Epithelial cell of esophagus (primary cell): ENCODE data around the gene ASF1B.

Experiments used
- DNase-seq: peaks from one replicate; pipeline ENCODE4 v3.0.0; 2010; ENCODE audit warnings: low read depth
- H3K4me3 ChIP-seq: 2 replicates; pipeline ENCODE4 v1.5.1; 2011; ENCODE audit warnings: mild to moderate bottlenecking, low read length, control low read depth
- CTCF ChIP-seq: IDR thresholded peaks from 2 replicates; pipeline ENCODE4 v1.5.1; 2011; ENCODE audit warnings: low read depth, mild to moderate bottlenecking, low read length, control low read depth, inconsistent platforms; ENCODE audit not compliant: insufficient read depth; ENCODE audit errors: missing control alignments

The ASF1B gene

DNA sequence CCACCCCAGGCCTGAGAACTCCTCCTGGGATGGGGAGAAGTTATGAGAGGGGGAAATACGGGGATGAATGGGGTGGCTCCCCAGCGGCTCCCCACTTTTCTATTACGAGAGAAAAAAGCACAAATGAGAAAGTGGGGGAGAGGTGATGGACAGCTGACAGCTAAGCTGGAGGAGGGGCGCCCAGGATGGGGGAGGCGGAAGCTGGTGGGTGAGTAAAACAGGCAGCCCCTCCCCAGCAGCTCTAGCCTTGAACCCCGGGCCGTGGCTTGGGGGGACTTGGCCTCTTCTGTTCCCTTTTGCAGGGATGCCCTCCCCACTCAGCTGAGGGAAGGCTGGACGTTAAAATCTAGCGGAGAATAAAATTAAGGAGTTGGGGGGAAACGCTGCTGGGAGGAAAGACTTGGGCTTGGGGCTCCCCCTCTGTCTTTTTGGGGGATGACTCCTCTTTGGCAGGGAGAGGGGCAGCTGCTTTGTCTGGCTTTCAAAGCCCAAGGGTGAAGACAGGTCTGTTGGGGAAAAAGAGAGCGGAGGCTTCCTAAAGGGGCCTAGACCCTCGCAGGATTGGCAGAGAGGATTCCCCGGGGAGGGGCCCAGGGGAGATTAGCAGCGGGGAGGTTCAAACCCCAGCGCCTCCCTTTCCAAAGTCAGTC is 44.5 kb downstream of the ASF1B start:
- TF ChIP-seq CTCF = no peak
- H3K4me3 ChIP-seq = peak overlapping the region; percentile 78
- DNase-seq = no peak

- peak; percentile 40 for DNase-seq
- peak overlapping the region; percentile 78 for H3K4me3 ChIP-seq
- no peak for TF ChIP-seq CTCF
Observed at GRCh38 chr19:14091081-14091812, 45.1 kb downstream of the ASF1B start.

DNA sequence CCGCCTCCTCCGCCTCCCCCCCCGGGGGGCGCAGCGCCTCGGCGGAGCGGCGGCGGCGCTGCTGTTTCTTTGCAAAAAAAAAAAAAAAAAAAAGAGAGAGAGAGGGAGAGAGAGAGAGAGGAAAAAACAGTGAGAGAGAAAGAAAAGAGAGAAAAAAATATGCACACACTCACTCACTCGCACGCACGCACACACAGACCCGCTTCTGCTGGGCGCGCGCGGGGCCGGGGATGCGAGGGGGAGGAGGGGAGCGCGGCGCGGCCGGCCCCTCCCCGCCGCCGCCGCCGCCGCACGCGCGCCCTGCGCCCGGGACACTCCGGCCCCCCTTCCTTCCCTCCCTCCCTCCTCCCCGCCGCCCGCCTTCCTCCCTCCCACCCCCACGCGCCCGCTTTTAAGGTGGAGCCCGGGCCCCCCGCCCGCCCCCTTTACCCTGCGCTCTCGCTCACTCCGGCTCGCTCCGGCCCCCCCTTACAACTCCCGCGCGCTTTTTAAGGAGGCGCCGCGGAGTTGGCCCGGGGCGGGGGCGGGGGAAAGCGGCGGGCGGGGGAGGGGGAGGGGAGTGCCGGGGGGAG is 45.8 kb downstream of the ASF1B start, which contains the start of gene SAMD1:
SAMD1 (minus strand) TSS at position 243 of the 572 bp plus-strand sequence.
- peak within 1 kb of the TSS; percentile 78 for H3K4me3 ChIP-seq
- TF ChIP-seq CTCF = no peak
- peak; percentile 87 for DNase-seq

DNA sequence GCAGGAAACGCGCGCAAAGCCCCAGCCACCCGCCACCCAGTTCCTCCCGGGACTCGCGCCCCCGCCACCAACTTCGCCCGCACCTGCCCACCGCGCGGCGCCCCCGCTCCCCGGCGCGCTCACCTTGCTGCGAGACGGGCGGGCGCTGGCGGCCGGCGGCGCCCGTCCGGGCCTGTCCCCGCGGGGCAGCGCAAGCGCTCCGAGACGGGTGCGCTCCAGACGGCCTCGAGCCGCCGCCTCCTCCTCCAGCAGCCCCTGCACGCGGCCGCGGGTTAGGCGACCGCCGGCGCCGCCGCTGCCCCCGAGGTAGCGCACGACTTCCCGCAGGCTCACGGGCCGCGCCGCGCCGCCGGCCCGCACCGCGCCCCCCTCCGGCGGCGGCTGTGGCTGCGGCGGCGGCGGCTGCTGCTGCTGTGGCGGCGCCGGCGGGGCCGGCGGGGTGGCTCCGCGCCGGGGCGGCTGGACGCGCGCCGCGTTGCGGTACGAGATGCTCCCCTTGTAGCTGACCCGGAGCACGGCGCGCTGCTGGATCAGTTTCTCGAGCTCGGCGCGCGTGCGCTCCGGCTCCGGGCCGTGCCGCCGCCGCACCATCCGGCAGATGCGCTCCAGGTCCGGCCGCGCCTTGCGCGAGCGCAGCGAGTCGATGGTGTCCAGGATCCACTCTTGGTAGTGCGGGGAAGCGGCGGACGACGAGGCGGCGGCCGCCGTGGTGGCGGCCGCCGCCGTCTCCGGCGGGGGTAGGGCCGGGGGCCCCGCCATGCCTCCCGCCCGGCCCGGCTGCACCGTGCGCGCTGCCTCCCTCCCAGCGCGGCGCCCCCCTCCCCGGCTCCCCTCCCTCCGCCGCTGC is 46.5 kb downstream of the ASF1B start:
- peak; percentile 79 for DNase-seq
- peak overlapping the region; percentile 51 for H3K4me3 ChIP-seq
- TF ChIP-seq CTCF = no peak

DNA sequence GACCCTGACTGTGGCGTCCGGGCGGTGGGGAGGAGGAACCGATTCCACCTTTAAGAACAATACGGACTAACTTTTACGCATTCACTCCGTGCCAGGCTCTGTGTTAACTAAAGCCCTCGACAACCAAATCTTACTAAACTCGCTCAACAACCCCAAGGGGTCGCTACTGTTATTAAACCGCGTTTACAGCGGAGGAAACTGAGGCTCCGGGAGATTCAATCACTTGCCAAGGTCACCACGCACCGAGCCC is 47.1 kb downstream of the ASF1B start:
- H3K4me3 ChIP-seq = peak overlapping the region; percentile 51
- no peak for DNase-seq
- TF ChIP-seq CTCF = peak; percentile 12

- no peak for TF ChIP-seq CTCF
- peak overlapping the region; percentile 51 for H3K4me3 ChIP-seq
- DNase-seq = no peak
Observed at GRCh38 chr19:14088634-14089411, 47.6 kb downstream of the ASF1B start.
